Measurements from ENCODE around the gene NOL4L. TPM values are rescaled to one million over a fixed set of nuclear protein-coding genes. Genes with fewer than 3 reads are reported as not detected.

Gene NOL4L
- total RNA-seq, 4 donors from 2014 or later: 5.9 to 20.5 (median 6.9) TPM

GRCh38 chr20:32607727-32608663, 22.9 kb upstream of the NOL4L start:
- TF ChIP-seq CTCF (IDR thresholded peaks at IDR 0.05; ENCODE audit: low read depth): no peak

GRCh38 chr20:32607324-32607723, 22.2 kb upstream of the NOL4L start:
- TF ChIP-seq CTCF (IDR thresholded peaks at IDR 0.05; ENCODE audit: low read depth): no peak

GRCh38 chr20:32606790-32607189, 21.7 kb upstream of the NOL4L start:
- TF ChIP-seq CTCF (IDR thresholded peaks at IDR 0.05; ENCODE audit: low read depth): no peak

- TF ChIP-seq CTCF (IDR thresholded peaks at IDR 0.05; ENCODE audit: low read depth): no peak
Measured at GRCh38 chr20:32606107-32606506, 21.0 kb upstream of the NOL4L start.

GRCh38 chr20:32605167-32605656, 20.1 kb upstream of the NOL4L start:
- no peak for TF ChIP-seq CTCF (IDR thresholded peaks at IDR 0.05; ENCODE audit: low read depth)

GRCh38 chr20:32603046-32603726, 18.1 kb upstream of the NOL4L start:
- no peak for TF ChIP-seq CTCF (IDR thresholded peaks at IDR 0.05; ENCODE audit: low read depth)

- TF ChIP-seq CTCF (IDR thresholded peaks at IDR 0.05; ENCODE audit: low read depth): no peak
Measured at GRCh38 chr20:32602273-32602672, 17.1 kb upstream of the NOL4L start.
